Stomach (tissue), 4 donors: Measurements from ENCODE around the gene ODF2.
"Not testable (repeated sequence)": the region's sequence is repeated elsewhere in the genome, so short reads cannot be mapped to it uniquely, and the experiment has no call there.

Source experiments
- POLR2A ChIP-seq, 4 donors: fragments of 450-650 bp; IDR thresholded peaks; one replicate each; pipeline ENCODE4 v1.6.1; 2016; ENCODE audit warnings: antibody characterized with exemption in 4 of 4, control low read depth in 2 of 4, mild to moderate bottlenecking in 1 of 4, moderate library complexity in 1 of 4
- TF ChIP-seq, protein P1 (sequence below), 7 experiments: fragments of 450-650 bp in 4 of 7; fragments of 200-600 bp in 3 of 7; sonication (generic) in 3 of 7; IDR thresholded peaks; one replicate each; pipeline ENCODE4 v1.5.1; 2016 to 2019; ENCODE audit warnings: antibody characterized with exemption in 7 of 7, control low read depth in 2 of 7, mild to moderate bottlenecking in 1 of 7

DNA sequence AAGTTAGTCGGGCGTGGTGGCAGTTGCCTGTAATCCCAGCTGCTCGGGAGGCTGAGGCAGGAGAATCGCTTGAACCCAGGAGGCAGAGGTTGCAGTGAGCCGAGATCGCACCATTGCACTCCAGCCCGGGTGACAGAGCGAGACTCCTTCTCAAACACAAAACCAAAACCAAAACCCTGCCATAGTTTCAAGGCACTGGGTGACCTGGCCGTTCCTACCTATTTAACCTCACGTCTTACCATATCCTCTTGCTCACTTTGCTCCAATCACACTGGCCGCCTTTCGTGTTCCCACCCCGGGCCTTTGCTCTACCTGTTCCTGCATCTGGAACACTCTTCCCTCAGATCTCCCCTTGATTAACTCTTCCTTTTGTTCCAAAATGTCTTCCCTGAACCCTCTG lies 42.1 kb upstream of the ODF2 start:
- TF ChIP-seq, protein P1, sequence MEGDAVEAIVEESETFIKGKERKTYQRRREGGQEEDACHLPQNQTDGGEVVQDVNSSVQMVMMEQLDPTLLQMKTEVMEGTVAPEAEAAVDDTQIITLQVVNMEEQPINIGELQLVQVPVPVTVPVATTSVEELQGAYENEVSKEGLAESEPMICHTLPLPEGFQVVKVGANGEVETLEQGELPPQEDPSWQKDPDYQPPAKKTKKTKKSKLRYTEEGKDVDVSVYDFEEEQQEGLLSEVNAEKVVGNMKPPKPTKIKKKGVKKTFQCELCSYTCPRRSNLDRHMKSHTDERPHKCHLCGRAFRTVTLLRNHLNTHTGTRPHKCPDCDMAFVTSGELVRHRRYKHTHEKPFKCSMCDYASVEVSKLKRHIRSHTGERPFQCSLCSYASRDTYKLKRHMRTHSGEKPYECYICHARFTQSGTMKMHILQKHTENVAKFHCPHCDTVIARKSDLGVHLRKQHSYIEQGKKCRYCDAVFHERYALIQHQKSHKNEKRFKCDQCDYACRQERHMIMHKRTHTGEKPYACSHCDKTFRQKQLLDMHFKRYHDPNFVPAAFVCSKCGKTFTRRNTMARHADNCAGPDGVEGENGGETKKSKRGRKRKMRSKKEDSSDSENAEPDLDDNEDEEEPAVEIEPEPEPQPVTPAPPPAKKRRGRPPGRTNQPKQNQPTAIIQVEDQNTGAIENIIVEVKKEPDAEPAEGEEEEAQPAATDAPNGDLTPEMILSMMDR (IDR thresholded peaks at IDR 0.05): not testable (repeated sequence)
- not testable (repeated sequence) for TF ChIP-seq POLR2A (IDR thresholded peaks at IDR 0.05)
